ENCODE results near the gene C9orf43. TPM values are rescaled to one million over a fixed set of nuclear protein-coding genes. Genes with fewer than 3 reads are reported as not detected.
"Not testable (repeated sequence)": the region's sequence is repeated elsewhere in the genome, so short reads cannot be mapped to it uniquely, and the experiment has no call there.

The C9orf43 gene
- total and polyA plus RNA-seq, 2 donors: 0.47 to 0.75 TPM

DNA sequence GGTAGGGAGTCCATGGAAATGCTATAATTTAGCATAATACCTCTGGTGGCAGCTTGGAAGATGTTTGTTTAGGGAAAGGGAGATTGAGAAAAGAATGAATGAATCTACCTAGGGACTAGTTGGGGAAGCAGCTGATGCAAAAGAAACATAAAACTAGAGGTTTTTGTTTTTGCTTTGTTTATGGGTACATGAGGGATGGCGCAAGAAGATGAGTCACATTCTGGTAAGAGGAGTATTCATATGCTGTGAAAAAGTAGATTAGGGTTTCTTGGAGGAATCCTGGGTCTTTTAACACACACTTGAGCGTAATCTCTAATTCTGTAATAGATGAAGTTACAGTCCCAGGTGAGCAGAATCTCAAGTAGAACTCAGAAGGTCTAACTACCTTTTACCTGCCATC lies 17.1 kb downstream of the C9orf43 start:
- no peaks in the 10 kb centered on the region for H3K36me3 ChIP-seq (ENCODE audit: control insufficient read depth in 2 of 2, insufficient read depth in 2 of 2, low read length in 1 of 2)
- no peak overlapping the region for H3K27ac ChIP-seq (ENCODE audit: low read depth in 1 of 2, low read length in 1 of 2)
- 95% methylated on average over 2 of the region's 2 CpGs for WGBS
- H3K4me1 ChIP-seq (ENCODE audit: control insufficient read depth in 2 of 2, insufficient read depth in 2 of 2, low read length in 2 of 2): no peaks in the 10 kb centered on the region
- H3K27me3 ChIP-seq (ENCODE audit: control insufficient read depth in 2 of 2, insufficient read depth in 1 of 2, low read length in 1 of 2): no peaks in the 10 kb centered on the region
- no peaks in the 10 kb centered on the region for H3K9me3 ChIP-seq (ENCODE audit: control insufficient read depth in 2 of 2, insufficient read depth in 1 of 2, low read length in 1 of 2)
- no peak for DNase-seq (ENCODE audit: low read depth in 6 of 9, low spot score in 9 of 9)
- no peak overlapping the region for H3K4me3 ChIP-seq (ENCODE audit: low read length in 2 of 2)

DNA sequence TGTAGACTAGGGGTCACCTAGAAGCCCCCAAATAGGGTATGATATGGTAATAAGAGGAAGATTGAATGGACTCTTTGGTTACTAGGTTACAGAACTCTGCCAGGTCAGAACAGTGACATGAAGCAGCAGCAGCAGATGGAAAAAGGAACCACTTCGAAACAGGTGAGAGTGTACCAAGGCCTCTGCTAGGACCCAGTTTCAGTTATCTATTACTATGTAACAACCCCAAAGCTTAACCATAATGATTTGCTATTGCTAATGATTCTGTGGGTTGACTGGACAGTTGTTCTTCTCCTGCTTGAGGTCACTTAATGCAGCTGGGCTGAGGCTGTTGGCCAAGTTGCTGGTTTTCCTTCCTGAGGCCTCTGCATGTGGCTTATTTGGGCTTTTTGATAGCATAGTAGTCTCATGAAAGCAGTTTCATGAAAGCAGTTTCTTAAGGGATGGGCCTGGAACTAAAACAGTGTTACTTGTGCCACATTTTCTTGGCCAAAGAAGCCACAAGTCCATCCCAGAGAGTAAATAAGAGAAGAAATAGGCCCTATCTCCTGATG lies 17.6 kb downstream of the C9orf43 start:
- Histone ChIP-seq H3K36me3 (ENCODE audit: control insufficient read depth in 2 of 2, insufficient read depth in 2 of 2, low read length in 1 of 2) (no peaks in the 10 kb centered on the region), H3K27me3 (ENCODE audit: control insufficient read depth in 2 of 2, insufficient read depth in 1 of 2, low read length in 1 of 2) (no peaks in the 10 kb centered on the region), H3K4me1 (ENCODE audit: control insufficient read depth in 2 of 2, insufficient read depth in 2 of 2, low read length in 2 of 2) (no peaks in the 10 kb centered on the region), H3K27ac (ENCODE audit: low read depth in 1 of 2, low read length in 1 of 2) (no peak overlapping the region), H3K4me3 (ENCODE audit: low read length in 2 of 2) (no peak overlapping the region), H3K9me3 (ENCODE audit: control insufficient read depth in 2 of 2, insufficient read depth in 1 of 2, low read length in 1 of 2) (no peaks in the 10 kb centered on the region)
- WGBS: 87% methylated on average over 1 of the region's 1 CpG
- no peak for DNase-seq (ENCODE audit: low read depth in 6 of 9, low spot score in 9 of 9)

DNA sequence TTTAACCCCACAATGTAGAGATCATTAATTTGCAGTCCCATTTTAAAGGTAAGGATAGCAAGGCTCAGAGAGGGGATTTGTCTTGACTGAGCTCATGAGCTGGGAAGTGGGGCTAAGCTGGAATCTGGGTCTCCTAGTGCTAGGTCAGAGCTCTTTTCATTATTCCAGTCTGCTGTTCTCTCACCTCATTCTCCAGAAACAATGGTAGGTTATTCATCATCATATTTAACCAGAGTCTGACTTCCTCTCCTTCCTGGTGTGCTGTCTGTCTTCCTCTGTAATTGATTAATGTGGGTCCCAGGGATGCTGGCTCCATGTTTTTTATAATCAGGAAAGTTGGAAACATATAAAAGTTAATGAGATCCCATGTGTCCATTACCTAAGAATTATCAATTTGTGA lies 20.6 kb downstream of the C9orf43 start:
- no peaks in the 10 kb centered on the region for H3K9me3 ChIP-seq (ENCODE audit: control insufficient read depth in 2 of 2, insufficient read depth in 1 of 2, low read length in 1 of 2)
- no peaks in the 10 kb centered on the region for H3K4me1 ChIP-seq (ENCODE audit: control insufficient read depth in 2 of 2, insufficient read depth in 2 of 2, low read length in 2 of 2)
- H3K36me3 ChIP-seq (ENCODE audit: control insufficient read depth in 2 of 2, insufficient read depth in 2 of 2, low read length in 1 of 2): no peaks in the 10 kb centered on the region
- DNase-seq (ENCODE audit: low read depth in 6 of 9, low spot score in 9 of 9): no peak
- H3K27ac ChIP-seq (ENCODE audit: low read depth in 1 of 2, low read length in 1 of 2): no peak overlapping the region
- no peak overlapping the region for H3K4me3 ChIP-seq (ENCODE audit: low read length in 2 of 2)
- no peaks in the 10 kb centered on the region for H3K27me3 ChIP-seq (ENCODE audit: control insufficient read depth in 2 of 2, insufficient read depth in 1 of 2, low read length in 1 of 2)

DNA sequence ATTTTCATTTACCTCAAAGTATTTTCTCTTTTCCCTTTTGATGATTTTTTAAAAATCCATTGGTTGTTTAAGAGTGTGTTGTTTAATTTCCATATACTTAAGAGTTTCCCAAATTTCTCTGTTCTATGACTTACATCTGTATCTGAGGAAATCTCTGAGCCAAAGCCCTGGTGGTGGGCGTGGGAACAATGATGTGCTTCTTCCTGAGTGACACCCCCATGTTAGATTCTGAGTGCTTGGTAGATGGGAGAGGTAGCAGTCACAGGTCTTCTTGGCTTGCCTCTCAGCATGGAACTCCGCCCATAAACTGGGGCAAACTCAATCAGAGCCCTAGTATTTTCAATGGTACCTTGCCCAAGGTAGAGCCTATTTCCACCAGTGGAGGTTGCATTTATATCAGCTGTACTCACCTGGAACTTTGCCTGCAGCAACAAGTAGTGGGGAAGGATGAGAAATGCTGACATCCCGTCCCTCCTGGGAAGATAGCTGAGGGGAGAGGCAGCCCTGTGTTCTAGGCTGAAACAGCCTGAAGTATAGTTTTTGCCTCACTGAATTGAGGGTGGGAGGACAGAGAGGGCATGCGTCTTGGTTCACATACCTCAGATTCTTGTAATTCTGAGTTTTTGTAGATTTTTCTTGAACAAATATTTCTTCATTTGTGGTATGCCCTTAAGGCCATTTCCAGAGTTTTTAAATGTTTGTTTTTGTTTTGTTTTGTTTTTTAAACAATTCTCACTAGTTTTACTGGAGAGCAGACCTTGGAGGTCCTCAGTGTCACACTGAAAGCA lies 26.4 kb downstream of the C9orf43 start:
- Histone ChIP-seq H3K27me3 (ENCODE audit: control insufficient read depth in 2 of 2, insufficient read depth in 1 of 2, low read length in 1 of 2) (no peaks in the 10 kb centered on the region), H3K9me3 (ENCODE audit: control insufficient read depth in 2 of 2, insufficient read depth in 1 of 2, low read length in 1 of 2) (no peaks in the 10 kb centered on the region), H3K4me1 (ENCODE audit: control insufficient read depth in 2 of 2, insufficient read depth in 2 of 2, low read length in 2 of 2) (no peaks in the 10 kb centered on the region), H3K27ac (ENCODE audit: low read depth in 1 of 2, low read length in 1 of 2) (no peak overlapping the region), H3K36me3 (ENCODE audit: control insufficient read depth in 2 of 2, insufficient read depth in 2 of 2, low read length in 1 of 2) (no peaks in the 10 kb centered on the region), H3K4me3 (ENCODE audit: low read length in 2 of 2) (no peak overlapping the region)
- DNase-seq (ENCODE audit: low read depth in 6 of 9, low spot score in 9 of 9): no peak
- WGBS: 94% methylated on average over 4 of the region's 4 CpGs

DNA sequence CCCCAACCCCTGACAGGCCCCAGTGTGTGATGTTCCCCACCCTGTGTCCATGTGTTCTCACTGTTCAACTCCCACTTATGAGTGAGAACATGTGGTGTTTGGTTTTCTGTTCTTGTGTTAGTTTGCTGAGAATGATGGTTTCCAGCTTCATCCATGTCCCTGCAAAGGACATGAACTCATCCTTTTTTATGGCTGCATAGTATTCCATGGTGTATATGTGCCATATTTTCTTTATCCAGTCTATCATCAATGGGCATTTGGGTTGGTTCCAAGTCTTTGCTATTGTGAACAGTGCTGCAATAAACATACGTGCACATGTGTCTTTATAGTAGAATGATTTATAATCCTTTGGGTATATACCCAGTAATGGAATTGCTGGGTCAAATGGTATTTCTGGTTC lies 27.2 kb downstream of the C9orf43 start:
- WGBS: 98% methylated on average over 1 of the region's 1 CpG
- not testable (repeated sequence) for H3K27me3 ChIP-seq (ENCODE audit: control insufficient read depth in 2 of 2, insufficient read depth in 1 of 2, low read length in 1 of 2); DNase-seq (ENCODE audit: low read depth in 6 of 9, low spot score in 9 of 9); H3K4me3 ChIP-seq (ENCODE audit: low read length in 2 of 2); H3K36me3 ChIP-seq (ENCODE audit: control insufficient read depth in 2 of 2, insufficient read depth in 2 of 2, low read length in 1 of 2); H3K27ac ChIP-seq (ENCODE audit: low read depth in 1 of 2, low read length in 1 of 2); H3K4me1 ChIP-seq (ENCODE audit: control insufficient read depth in 2 of 2, insufficient read depth in 2 of 2, low read length in 2 of 2); H3K9me3 ChIP-seq (ENCODE audit: control insufficient read depth in 2 of 2, insufficient read depth in 1 of 2, low read length in 1 of 2)

DNA sequence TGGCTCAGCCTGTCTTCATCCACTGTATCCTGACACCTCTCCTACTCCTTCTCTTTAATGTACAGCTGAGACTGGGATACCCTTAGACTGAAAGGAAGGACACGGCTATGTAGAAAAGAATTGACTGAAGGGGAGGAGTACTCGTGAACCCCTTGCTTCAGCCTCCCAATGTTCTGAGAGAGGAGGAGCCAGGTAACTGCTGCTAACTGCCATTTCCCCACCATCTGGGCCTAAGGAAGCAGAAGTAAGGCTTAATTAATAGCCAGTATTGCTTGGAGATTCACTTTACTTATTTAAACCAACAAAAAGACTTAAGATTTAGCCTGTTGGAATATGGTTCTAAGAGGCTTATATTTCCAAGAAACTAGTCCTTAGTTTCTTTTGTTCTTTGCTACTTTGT lies 34.2 kb downstream of the C9orf43 start:
- Histone ChIP-seq H3K27ac (ENCODE audit: low read depth in 1 of 2, low read length in 1 of 2) (no peak overlapping the region), H3K9me3 (ENCODE audit: control insufficient read depth in 2 of 2, insufficient read depth in 1 of 2, low read length in 1 of 2) (no peaks in the 10 kb centered on the region), H3K36me3 (ENCODE audit: control insufficient read depth in 2 of 2, insufficient read depth in 2 of 2, low read length in 1 of 2) (no peaks in the 10 kb centered on the region), H3K4me3 (ENCODE audit: low read length in 2 of 2) (no peak overlapping the region), H3K4me1 (ENCODE audit: control insufficient read depth in 2 of 2, insufficient read depth in 2 of 2, low read length in 2 of 2) (no peaks in the 10 kb centered on the region), H3K27me3 (ENCODE audit: control insufficient read depth in 2 of 2, insufficient read depth in 1 of 2, low read length in 1 of 2) (no peaks in the 10 kb centered on the region)
- no peak for DNase-seq (ENCODE audit: low read depth in 6 of 9, low spot score in 9 of 9)
- WGBS: 32% methylated on average over 2 of the region's 2 CpGs

DNA sequence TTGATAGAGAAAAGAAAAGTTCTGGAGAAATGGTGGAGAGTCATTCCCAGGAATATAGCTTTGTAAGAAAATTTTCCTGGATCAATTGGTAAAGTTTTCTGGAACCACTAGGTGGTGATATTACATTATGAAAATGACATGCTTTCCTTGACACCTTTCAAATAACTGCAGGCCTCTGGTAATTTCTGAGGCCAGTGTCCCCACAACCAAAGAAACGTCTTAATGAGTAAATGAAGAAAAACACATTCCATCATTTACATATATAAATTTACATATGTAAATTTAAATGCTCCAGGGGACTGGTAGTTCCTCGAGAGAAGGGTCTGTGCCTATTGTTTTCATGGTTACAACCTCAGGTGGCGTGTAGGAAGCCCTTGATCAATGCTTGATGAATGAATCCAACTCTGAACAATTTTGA lies 35.8 kb downstream of the C9orf43 start:
- Histone ChIP-seq H3K4me1 (ENCODE audit: control insufficient read depth in 2 of 2, insufficient read depth in 2 of 2, low read length in 2 of 2) (no peaks in the 10 kb centered on the region), H3K9me3 (ENCODE audit: control insufficient read depth in 2 of 2, insufficient read depth in 1 of 2, low read length in 1 of 2) (no peaks in the 10 kb centered on the region), H3K27me3 (ENCODE audit: control insufficient read depth in 2 of 2, insufficient read depth in 1 of 2, low read length in 1 of 2) (no peaks in the 10 kb centered on the region), H3K36me3 (ENCODE audit: control insufficient read depth in 2 of 2, insufficient read depth in 2 of 2, low read length in 1 of 2) (no peaks in the 10 kb centered on the region), H3K4me3 (ENCODE audit: low read length in 2 of 2) (no peak overlapping the region), H3K27ac (ENCODE audit: low read depth in 1 of 2, low read length in 1 of 2) (no peak overlapping the region)
- WGBS: 66% methylated on average over 3 of the region's 3 CpGs
- peak in 4 of 9 donors; percentile 18 to 61 (median 20) for DNase-seq (ENCODE audit: low read depth in 6 of 9, low spot score in 9 of 9)

DNA sequence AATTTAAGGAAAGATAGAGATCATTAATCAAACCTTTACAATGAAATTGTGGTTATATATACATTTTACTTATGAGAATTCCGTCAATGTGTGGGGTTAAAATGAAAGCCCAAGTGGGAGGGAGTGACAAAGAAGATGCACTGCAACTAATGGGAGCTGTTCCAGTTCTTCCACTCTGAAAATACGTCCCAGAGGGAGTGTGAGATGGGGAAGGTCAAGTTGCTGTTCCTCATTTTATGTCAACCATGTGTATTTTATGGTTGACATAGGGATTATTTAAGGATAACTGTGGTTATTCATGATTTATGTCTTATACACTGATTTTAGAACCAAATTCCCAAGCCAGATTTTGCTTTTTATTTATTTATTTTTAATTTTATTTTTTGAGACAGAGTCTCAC lies 38.8 kb downstream of the C9orf43 start:
- H3K9me3 ChIP-seq (ENCODE audit: control insufficient read depth in 2 of 2, insufficient read depth in 1 of 2, low read length in 1 of 2): no peaks in the 10 kb centered on the region
- H3K4me3 ChIP-seq (ENCODE audit: low read length in 2 of 2): no peak overlapping the region
- DNase-seq (ENCODE audit: low read depth in 6 of 9, low spot score in 9 of 9): no peak
- no peaks in the 10 kb centered on the region for H3K27me3 ChIP-seq (ENCODE audit: control insufficient read depth in 2 of 2, insufficient read depth in 1 of 2, low read length in 1 of 2)
- H3K36me3 ChIP-seq (ENCODE audit: control insufficient read depth in 2 of 2, insufficient read depth in 2 of 2, low read length in 1 of 2): no peaks in the 10 kb centered on the region
- 97% methylated on average over 2 of the region's 2 CpGs for WGBS
- no peaks in the 10 kb centered on the region for H3K4me1 ChIP-seq (ENCODE audit: control insufficient read depth in 2 of 2, insufficient read depth in 2 of 2, low read length in 2 of 2)
- no peak overlapping the region for H3K27ac ChIP-seq (ENCODE audit: low read depth in 1 of 2, low read length in 1 of 2)

DNA sequence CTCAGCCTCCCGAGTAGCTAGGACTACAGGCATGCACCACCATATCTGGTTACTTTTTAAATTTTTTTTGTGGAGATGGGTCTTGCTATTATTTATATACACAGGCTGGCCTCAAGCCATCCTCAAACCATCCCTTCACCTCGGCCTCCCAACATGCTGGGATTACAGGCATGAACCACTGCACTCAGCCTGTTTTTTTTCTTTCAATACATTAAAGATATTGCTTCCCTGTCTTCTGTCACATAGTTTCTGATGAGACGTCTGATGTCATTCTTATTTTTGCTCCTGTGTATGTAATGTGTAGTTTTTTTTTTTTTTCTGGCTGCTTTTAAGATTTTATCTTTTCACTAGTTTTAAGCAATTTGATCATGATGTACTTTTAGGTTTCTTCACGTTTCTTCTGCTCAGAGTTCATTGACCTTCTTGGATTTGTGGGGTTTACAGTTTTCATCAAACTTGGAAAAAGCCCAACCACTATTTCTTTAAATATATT lies 41.6 kb downstream of the C9orf43 start:
- Histone ChIP-seq H3K4me1 (ENCODE audit: control insufficient read depth in 2 of 2, insufficient read depth in 2 of 2, low read length in 2 of 2) (peaks cover 5 to 8% of the 10 kb centered on the region in 2 donors), H3K27me3 (ENCODE audit: control insufficient read depth in 2 of 2, insufficient read depth in 1 of 2, low read length in 1 of 2) (no peaks in the 10 kb centered on the region), H3K4me3 (ENCODE audit: low read length in 2 of 2) (no peak overlapping the region), H3K27ac (ENCODE audit: low read depth in 1 of 2, low read length in 1 of 2) (no peak overlapping the region), H3K36me3 (ENCODE audit: control insufficient read depth in 2 of 2, insufficient read depth in 2 of 2, low read length in 1 of 2) (no peaks in the 10 kb centered on the region), H3K9me3 (ENCODE audit: control insufficient read depth in 2 of 2, insufficient read depth in 1 of 2, low read length in 1 of 2) (no peaks in the 10 kb centered on the region)
- WGBS: 90% methylated on average over 4 of the region's 4 CpGs
- DNase-seq (ENCODE audit: low read depth in 6 of 9, low spot score in 9 of 9): no peak

Data from thymus (tissue), 11 donors.